ENCODE results near the gene TTC9B.

DNA sequence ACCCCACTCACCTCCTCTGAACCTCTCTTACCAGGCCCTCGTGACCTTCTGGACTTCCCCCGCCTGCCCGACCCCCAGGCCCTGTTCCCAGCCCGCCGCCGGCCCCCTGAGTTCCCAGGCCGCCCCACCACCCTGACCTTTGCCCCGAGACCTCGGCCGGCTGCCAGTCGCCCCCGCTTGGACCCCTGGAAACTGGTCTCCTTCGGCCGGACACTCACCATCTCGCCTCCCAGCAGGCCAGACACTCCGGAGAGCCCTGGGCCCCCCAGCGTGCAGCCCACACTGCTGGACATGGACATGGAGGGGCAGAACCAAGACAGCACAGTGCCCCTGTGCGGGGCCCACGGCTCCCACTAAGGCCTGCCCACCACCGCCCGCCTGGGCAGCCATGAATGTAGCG is 3.2 kb downstream of the TTC9B start:
- TF ChIP-seq ARNTL (CRISPR knock-in tag; IDR thresholded peaks at IDR 0.05; ENCODE audit: borderline replicate concordance, low read depth) (no peak), ZNF565 (CRISPR knock-in tag; conservative IDR thresholded peaks at IDR 0.05; ENCODE audit: low read depth) (no peak), BACH2 (CRISPR knock-in tag; IDR thresholded peaks at IDR 0.05; ENCODE audit: borderline replicate concordance) (no peak), POU6F1 (CRISPR knock-in tag; IDR thresholded peaks at IDR 0.05; ENCODE audit: borderline replicate concordance, low read depth) (no peak), TCF4 (CRISPR knock-in tag; IDR thresholded peaks at IDR 0.05; ENCODE audit: borderline replicate concordance) (no peak), ESRRG (CRISPR knock-in tag; IDR thresholded peaks at IDR 0.05) (no peak), ZC3H10 (CRISPR knock-in tag; IDR thresholded peaks at IDR 0.05) (no peak), GLIS3 (CRISPR knock-in tag; IDR thresholded peaks at IDR 0.05) (no peak), ZNF8 (CRISPR knock-in tag; IDR thresholded peaks at IDR 0.05) (no peak), ISL1 (CRISPR knock-in tag; IDR thresholded peaks at IDR 0.05) (no peak), OSR1 (CRISPR knock-in tag; IDR thresholded peaks at IDR 0.05) (no peak)
- TF ChIP-seq, protein P1, sequence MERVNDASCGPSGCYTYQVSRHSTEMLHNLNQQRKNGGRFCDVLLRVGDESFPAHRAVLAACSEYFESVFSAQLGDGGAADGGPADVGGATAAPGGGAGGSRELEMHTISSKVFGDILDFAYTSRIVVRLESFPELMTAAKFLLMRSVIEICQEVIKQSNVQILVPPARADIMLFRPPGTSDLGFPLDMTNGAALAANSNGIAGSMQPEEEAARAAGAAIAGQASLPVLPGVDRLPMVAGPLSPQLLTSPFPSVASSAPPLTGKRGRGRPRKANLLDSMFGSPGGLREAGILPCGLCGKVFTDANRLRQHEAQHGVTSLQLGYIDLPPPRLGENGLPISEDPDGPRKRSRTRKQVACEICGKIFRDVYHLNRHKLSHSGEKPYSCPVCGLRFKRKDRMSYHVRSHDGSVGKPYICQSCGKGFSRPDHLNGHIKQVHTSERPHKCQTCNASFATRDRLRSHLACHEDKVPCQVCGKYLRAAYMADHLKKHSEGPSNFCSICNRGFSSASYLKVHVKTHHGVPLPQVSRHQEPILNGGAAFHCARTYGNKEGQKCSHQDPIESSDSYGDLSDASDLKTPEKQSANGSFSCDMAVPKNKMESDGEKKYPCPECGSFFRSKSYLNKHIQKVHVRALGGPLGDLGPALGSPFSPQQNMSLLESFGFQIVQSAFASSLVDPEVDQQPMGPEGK (CRISPR knock-in tag; IDR thresholded peaks at IDR 0.05; ENCODE audit: borderline replicate concordance), result no peak
- TF ChIP-seq, protein P2, sequence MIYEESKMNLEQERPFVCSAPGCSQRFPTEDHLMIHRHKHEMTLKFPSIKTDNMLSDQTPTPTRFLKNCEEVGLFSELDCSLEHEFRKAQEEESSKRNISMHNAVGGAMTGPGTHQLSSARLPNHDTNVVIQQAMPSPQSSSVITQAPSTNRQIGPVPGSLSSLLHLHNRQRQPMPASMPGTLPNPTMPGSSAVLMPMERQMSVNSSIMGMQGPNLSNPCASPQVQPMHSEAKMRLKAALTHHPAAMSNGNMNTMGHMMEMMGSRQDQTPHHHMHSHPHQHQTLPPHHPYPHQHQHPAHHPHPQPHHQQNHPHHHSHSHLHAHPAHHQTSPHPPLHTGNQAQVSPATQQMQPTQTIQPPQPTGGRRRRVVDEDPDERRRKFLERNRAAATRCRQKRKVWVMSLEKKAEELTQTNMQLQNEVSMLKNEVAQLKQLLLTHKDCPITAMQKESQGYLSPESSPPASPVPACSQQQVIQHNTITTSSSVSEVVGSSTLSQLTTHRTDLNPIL (CRISPR knock-in tag; IDR thresholded peaks at IDR 0.05; ENCODE audit: low read depth), result no peak
